SIG-M5 (cell line): ENCODE results near the gene CABP2.
"Not testable (repeated sequence)": the region's sequence is repeated elsewhere in the genome, so short reads cannot be mapped to it uniquely, and the experiment has no call there.

ENCODE experiments used
- DNase-seq: peaks from one replicate; lab custom pipeline; 2025; lab: John Stamatoyannopoulos, UW

Gene CABP2

DNA sequence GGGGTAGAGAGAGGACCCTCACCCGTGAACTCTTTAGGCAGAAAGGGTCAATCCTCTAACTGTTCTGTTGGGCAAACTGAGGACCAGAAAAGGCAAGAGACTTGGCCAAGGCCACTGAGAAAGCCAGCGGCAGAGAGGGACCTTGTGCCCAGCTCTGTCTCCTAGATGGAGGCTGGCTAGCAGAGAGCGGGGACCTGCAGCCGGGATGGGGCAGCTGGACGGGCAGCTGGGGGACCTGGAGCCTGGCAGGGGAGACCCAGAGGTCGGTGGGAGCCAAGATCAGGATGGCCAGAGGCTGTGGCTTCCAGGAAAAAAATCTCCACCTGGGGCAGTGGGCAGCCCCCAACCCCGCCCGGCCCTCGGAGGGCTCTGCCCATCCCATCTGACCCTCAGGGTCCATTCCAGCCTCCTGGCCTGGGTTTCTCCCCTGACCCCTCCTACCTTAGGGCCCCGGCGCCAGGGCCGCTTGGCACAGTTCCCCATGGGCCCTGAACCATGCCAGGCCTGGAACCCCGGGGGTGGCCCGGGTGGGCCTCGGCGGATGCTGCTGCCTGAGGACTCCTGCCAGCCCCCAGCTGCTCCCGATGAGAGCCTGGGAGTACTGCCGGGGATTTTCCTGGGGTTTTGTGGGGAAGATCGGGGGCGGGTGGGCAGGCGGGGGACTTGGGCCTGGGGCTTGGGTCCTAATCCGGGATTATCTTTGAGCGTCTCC lies at the start of gene CABP2:
Gene CABP2, minus strand, starts transcription at position 603 of the 712 bp plus-strand sequence. Its CDS starts 120 bp downstream, at position 483.
- no peak for DNase-seq

- no peak for DNase-seq
Measured at GRCh38 chr11:67572747-67573419, 49.6 kb upstream of the CABP2 start.

DNA sequence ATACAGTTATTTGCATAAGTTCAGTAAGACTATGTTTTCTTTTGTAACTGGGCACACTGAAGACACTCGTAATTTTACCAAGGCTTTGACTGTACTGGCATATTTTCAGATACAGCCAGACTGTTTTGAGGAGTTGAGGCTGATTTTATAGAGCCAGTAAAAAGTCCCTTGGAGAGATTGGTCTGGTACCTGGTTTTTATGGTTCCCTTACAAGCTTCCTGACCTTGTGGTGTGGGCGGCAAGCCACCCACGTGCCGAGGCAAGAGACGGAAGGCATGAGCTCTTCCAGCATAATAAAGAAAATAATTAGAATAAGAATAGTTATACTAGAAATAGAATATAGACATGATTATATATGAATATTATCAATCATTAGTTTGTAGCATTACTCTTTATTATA lies 49.1 kb upstream of the CABP2 start:
- no peak for DNase-seq

GRCh38 chr11:67571443-67571842 lies 48.2 kb upstream of the CABP2 start:
- no peak for DNase-seq

GRCh38 chr11:67564230-67564629 lies 41.0 kb upstream of the CABP2 start:
- DNase-seq, result no peak

DNA sequence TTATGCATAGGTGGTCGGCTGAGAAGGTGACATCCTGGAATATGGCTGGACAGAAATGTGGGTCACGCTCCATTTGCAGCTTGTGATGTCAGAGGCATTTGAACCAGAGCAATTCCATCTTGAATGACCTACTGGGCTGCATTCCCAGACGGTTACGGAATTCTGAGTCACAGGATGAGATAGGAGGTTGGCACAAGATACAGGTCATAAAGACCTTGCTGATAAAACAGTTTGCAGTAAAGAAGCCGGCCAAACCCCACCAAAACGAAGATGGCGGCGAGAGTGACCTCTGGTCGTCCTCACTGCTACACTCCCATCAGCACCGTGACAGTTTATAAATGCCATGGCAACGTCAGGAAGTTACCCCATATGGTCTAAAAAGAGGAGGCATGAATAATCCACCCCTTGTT lies 40.5 kb upstream of the CABP2 start:
- not testable (repeated sequence) for DNase-seq

- no peak for DNase-seq
Measured at GRCh38 chr11:67562963-67563704, 39.9 kb upstream of the CABP2 start.

GRCh38 chr11:67561971-67562619 lies 38.8 kb upstream of the CABP2 start:
- no peak for DNase-seq

- DNase-seq, result no peak
Measured at GRCh38 chr11:67558084-67558772, 35.0 kb upstream of the CABP2 start.

DNA sequence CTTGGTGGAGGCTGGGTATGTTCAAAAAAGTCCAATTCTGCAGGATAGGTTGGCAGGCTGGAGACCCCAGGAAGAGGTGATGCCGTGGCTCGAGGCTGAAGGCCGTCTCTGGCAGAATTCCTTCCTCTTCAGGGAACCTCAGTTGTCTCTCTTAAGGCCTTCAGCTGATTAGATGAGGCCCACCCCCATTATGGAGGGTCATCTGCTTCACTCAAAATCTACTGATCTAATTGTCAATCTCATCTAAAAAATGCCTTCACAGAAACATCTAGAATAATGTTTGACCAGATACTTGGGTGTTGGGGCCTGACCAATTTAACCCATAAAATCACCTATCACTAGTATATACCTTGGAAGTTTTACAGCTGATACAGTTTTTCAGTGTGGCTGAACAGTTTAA lies 33.0 kb upstream of the CABP2 start:
- no peak for DNase-seq

- DNase-seq, result not testable (repeated sequence)
Measured at GRCh38 chr11:67551697-67552096, 28.5 kb upstream of the CABP2 start.

- no peak for DNase-seq
Measured at GRCh38 chr11:67551127-67551526, 27.9 kb upstream of the CABP2 start.

GRCh38 chr11:67548555-67549110 lies 25.4 kb upstream of the CABP2 start:
- no peak for DNase-seq

GRCh38 chr11:67548112-67548511 lies 24.9 kb upstream of the CABP2 start:
- DNase-seq, result not testable (repeated sequence)

DNA sequence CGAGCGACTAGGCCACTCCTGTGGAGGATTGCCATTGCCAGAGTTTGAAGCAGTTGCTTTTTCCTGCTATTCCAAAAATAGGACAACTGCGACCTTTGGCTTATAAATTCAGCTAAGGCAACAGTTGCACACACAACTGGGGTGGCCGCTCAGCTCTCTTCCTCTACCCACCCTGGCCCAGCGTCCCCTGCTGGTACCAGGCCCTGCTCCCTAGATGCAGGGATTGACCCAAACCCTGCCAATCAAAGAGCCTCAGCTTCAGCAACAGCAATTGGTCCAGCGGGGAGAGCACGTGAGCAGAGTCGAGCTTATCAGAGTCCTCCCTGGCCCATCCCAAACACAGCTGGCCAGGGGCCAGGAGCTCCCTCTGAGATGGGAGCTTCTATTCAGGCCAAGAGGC lies 22.0 kb upstream of the CABP2 start:
- no peak for DNase-seq

DNA sequence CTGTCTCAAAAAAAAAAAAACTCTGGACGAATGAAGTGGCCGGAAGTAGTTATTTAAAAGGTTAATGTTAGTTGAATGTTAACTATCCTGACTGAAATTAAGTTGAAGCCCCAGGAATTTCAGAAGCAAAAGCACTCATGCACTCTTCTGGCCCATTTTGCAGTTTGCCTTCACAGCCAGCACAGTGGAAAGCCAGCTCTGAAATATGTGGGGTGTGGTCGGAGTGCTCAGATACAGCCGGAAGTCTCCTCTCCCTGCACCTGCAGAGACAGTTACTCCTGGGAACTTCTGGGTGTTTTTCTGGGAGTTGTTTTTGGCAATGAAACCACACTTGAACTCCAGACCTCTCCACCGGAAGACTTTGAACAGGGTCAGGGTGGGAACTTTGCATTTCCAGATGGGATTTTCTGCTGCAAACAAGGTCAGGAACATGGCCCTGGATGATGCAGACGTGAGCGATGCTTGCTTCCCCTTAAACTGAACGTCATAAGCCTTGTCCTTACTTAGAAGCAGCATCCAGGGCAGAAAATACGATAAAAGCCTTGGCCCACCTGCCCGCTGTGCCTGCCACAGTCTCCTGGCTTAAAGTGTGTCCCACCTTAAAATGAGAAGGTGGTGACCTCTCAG lies 21.5 kb upstream of the CABP2 start:
- no peak for DNase-seq

DNA sequence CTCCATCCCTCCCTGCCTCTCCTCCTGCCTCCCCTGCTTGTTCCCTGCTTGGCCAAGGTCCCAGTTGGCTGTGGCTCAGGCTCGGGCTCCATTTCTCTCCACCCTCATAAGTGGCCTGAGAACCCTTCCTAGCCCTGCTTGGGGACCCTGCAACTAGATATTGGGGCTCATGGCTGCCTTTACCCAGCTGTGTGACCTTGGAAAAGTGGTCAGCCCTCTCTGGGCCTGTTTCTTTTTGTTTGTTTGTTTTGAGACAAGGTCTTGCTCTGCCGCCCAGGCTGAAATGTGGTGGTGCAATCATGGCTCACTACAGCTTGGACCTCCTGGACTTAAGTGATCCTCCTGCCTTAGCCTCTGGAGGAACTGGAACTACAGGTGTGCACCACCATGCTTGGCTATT lies 20.3 kb upstream of the CABP2 start:
- no peak for DNase-seq

- no peak for DNase-seq
Measured at GRCh38 chr11:67542971-67543370, 19.7 kb upstream of the CABP2 start.

- DNase-seq, result no peak
Measured at GRCh38 chr11:67542169-67542568, 18.9 kb upstream of the CABP2 start.

DNA sequence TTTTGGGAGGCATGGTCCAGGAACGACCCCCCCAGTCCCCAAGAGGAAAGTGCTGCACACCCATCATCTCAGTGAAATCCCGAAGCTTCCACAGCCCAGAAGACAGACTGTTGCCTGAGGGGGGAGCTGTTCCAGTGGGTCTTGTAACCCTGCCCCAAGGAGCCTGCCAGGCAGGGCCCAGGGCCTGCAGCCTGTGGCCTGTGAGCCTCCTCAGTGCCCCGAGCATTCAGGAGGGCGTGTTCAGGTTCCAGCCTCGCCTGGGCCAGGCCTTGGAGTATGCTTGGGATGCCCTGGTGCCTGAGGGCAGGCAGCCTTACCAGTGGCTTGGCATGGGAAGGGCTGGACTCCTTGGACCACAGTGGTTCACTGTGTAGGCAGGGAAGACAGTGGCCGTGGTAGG lies 18.0 kb upstream of the CABP2 start:
- no peak for DNase-seq

DNA sequence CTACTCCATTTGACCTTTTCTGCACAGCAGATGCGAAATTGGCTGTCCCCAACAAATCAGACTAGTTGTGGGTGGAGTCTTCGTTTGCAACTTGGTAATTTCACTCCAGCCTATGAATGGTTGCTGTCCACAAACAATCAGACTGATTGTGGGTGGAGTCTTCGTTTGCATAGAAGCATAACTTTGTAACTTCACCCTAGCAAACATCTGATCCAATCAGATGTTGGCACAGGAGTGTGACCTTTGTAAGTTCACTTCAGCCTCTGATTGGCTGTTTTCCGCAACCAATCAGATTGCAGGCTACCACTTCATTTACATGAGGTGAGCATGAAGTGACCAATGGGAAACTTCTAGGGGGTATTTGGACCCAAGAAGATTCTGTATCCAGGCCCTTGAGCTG lies 16.3 kb upstream of the CABP2 start:
- no peak for DNase-seq
